GM19452 (cell line): ENCODE results near the gene ADTRP.

Experiments
- ATAC-seq: cut with Tn5 transposase; IDR thresholded peaks from one replicate; pipeline ENCODE4 v1.9.1; 2021; ENCODE audit not compliant: unreplicated experiment

Gene ADTRP

DNA sequence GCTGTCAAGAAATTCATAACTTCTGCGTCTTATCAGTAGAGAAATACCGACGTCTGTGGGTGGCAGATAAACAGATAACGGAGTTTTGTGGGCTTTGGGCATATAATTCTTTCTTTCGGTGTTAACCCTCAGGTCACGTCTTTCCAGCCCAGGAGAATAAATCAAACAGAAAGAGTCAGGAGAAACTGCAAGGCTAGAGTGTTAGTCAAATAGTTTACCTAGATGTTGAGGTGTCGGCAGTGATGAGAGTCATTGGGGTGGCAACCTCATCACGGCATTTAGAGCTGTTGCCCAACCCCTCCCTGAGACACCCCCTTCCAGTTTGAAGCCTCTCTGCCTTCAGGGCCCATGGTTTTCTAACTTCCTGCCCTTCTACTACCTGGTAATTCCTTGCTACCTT lies 49.5 kb downstream of the ADTRP start:
- ATAC-seq, result no peak

- no peak for ATAC-seq
Observed at GRCh38 chr6:11727998-11728961, 50.3 kb downstream of the ADTRP start.

GRCh38 chr6:11727346-11727997 lies 51.1 kb downstream of the ADTRP start:
- no peak for ATAC-seq

DNA sequence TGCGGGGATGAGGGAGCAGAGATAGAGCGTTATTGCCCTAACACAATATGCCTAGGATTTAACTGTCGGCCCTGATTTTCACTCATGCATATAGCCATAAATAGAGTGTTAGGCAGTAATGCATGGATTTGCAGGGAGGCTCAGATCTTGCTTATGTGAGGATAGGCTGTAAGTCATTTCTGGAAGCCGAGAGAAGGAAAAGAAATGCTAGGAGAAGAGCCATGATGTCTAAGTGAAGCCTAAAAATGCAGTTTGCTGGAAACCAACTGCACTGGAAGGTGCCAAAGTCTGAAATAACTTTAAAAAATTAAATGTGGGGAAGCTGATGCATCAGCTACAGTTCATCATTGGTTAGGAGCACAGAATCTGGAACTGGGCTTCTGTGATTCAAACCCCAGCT lies 54.3 kb downstream of the ADTRP start:
- no peak for ATAC-seq

- no peak for ATAC-seq
Observed at GRCh38 chr6:11722805-11723631, 55.6 kb downstream of the ADTRP start.

GRCh38 chr6:11722220-11722619 lies 56.4 kb downstream of the ADTRP start:
- no peak for ATAC-seq

DNA sequence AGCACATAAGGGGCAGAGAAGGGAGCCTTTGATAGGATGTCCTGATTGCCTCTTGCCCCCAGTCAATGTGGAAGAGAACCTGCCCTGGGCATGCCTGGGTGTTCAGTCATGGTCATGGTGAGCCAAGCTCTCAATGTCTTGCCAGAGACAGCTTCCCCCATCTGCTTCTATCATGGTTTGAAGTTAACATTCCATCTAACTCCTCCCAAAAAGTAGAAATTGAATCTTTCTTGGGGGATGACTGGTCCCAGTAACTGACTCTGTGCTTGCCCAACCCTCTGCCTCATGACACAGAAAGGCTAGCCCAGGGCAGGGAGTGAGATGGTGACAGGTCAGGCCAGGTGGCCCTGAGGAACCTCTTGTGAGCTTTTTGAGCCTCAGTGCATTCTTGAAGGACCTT lies 60.1 kb downstream of the ADTRP start:
- no peak for ATAC-seq

DNA sequence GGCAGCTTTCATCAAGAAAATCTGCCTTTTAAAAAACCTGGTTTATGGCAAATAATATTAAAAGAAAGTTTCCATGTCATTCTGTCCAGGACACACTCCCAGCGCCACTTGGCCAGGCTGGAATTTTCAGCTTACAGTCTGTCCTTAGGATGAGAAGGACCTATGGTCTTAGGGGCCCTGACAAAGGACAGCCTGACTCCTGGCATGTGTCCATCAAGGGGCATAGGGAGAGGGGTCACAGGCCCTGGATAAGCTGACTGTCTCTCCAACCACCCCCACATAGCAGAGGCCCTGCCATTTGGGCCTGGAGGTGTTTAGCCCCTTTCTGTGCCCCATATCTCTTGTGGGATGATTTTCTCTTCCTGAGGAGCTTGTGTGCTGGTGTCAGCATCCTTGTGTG lies 60.6 kb downstream of the ADTRP start:
- ATAC-seq, result no peak

GRCh38 chr6:11714798-11715285 lies 63.8 kb downstream of the ADTRP start:
- ATAC-seq, result no peak

- ATAC-seq, result peak; percentile 39
Observed at GRCh38 chr6:11714116-11714797, 64.3 kb downstream of the ADTRP start.

- no peak for ATAC-seq
Observed at GRCh38 chr6:11712760-11713159, 65.8 kb downstream of the ADTRP start.

DNA sequence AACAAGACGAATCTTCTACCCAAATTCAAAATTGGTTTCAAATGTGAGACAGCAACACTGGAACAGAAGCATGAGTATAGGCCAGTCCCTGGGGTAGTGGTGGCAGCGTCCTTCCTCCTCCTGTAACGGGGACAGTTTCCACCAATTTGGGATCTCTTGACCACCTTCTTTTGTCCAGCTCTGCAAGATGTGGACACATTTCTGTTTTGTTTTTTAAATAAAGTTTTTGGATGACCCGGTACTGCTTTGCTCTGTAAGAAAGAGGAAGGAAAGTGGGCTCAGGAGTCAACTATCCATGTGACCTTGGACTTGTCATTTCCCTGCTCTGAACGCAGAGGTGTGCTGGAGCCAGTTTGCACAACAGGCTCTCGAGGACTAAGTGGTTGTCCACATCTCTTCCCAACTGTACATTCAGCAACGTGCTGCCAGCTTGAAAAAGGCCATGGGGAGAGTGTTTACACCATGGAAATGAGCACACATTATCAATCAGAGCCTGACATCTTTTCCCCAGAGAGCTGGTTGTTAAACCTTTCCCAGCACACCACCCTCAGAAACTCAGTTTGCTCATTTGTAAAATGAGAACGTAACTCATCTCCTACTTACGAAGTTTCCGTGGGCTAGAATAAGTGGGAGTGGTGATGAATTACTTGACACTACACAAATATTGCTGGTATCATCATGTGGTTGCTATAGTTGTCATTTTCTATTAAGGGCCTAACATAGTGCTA lies 66.5 kb downstream of the ADTRP start:
- no peak for ATAC-seq

DNA sequence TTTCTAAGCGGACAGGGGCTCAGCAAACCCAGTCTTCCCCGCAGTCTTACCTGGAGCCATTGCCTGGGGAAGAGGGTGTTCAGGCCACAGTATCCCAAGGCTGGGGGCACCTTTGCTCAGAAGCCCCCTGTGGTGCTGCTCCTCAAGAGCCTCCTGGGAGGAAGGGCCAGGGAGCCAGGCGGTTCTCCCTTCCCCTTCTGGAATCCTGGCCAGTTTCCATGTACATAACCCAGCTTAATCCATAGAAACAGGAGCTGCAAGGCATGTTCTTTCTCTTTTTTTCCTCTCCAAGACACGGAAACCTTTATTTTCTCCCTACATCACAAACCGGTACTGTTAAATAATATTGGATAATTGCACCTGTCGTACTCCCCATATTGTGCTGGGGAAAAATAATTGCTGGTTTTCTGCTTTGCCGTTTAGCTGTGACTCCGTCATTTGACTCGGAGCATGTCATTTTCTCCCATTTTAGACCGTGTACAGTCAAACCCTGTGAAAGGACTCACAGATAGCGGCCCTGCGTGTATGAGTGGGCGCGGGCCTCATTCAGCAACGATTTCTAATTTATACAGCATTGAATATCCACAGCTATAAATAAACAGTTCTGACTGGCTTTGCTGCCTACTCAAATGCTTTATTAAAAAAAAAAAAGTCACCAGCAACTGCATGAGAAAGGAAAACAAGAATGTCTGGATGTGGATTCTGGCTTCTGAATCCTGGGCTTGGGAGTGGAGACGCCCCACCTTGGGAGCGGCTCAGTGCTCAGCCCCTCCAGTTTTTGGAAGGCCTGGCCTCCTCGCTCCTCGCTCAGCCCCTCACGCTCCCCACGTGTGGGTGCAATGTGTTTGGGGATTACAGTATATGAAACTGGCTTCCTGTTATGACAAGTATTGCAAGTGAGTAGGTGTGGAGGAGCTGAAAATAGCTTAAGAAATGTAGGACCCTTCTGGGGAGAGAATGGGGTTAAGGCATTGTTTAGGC lies 67.3 kb downstream of the ADTRP start:
- no peak for ATAC-seq

DNA sequence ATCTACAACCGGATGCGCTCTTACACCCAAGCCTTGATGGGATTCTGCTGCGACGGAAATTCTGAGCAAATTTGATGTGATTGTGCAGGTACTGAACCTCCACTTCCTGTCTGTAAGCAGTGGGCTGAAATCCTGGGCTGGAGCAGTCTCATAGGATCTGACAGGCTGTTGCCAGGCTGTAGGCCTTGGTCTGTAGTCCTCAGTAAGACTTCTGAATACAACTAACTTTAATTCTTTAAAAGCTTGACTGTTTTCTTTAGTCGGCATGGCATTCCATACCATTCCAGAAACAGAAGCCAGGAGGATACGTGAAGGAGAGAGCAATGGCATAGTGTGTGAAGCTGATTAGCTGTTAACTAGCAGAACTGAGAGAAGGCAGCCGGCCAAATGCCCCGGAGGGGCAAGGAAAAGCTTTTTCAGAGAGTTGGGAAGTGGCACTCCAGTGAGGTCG lies 68.3 kb downstream of the ADTRP start:
- no peak for ATAC-seq

DNA sequence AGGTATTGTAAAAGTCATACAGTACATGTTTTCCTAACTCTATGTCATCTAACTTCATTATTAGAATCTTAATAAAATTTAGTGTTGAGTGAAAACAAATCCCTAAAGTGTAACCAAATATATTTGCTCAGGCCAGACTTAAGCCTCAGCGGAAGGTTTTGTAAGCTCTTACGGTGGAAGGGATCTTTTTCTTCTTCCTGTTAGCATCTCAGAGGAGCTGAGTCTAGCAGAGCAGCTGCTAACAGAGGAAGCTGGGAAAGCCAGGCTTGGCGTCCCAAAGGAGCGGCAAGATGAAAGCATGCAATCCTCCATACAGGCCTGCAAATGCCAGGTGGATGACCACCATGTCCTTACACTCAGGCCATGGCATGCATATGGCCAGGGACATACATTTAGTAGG lies 72.4 kb downstream of the ADTRP start:
- no peak for ATAC-seq

GRCh38 chr6:11705483-11705882 lies 73.1 kb downstream of the ADTRP start:
- ATAC-seq, result no peak

DNA sequence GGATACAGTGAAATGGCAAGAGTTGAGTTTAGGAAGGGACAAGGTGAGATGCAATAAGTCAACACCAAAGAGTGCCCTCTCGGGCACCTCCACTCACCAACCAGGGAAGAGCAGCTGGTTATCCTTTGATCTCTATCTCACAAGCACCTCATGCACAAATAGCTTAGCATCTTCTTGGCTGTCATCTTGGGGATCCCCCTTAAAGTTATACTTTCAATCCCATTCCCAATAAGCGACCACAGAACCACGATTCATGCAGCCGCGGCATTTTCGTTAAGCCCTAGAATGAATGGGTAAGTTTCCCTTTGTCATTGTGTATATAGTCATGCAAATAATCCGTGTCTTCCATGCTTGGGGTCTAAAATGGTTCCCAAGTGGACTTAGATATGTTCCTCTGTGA lies 73.5 kb downstream of the ADTRP start:
- ATAC-seq, result no peak

GRCh38 chr6:11703725-11704124 lies 74.9 kb downstream of the ADTRP start:
- ATAC-seq, result no peak
